ENCODE results near the gene APOA1.

APOA1 gene

DNA sequence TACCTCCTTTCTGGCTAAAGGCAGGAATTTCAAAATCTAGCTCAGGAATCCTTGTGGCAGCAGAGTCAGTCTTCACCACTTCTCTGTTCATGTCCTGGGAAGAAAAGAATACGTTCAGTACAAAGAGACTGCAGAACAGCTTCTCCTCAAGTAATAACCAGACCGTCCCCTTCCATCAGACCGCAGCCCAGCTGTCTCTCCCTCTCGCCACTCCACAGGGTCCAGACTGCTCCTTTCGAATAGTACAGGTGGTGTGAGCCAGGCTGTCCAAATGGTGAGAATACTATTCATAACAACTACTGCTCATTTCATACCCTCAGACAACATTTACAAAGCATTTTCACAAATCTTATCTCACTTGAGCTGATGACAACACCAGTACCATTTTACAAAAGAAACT is 50.5 kb downstream of the APOA1 start:
- no peak for DNase-seq

DNA sequence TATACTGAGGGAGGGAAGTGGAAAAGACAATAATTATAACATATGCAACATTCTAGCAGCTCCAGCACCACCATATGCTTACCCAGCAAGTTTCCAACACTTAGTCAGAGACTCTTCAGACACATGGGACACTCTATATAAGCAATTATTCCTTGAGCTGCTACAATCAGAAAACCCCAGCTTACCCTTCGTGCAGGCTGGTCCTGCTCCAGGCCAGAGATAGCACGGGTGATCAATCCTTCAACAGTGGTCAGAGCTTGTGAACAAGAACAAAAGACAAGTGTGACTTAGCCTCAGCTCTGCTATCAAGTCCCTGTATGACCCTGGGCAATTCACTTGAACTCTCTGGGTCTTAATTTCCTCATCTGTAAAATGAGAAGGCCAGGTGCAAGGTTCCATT is 51.1 kb downstream of the APOA1 start:
- no peak for DNase-seq

All from stimulated activated naive CD4-positive, alpha-beta T cell treated with Interleukin-2 at 50 U/mL for 16 hours (primary cell).